GM12873 (cell line): ENCODE measurements around the gene NOL7.

Source experiments
- TF ChIP-seq, protein P1 (sequence below): IDR thresholded peaks from 2 replicates; pipeline ENCODE4 v1.5.1; 2012; ENCODE audit warnings: low read depth, mild to moderate bottlenecking, moderate library complexity, low read length, control low read depth; ENCODE audit not compliant: insufficient read depth; ENCODE audit errors: missing control alignments

NOL7 gene

DNA sequence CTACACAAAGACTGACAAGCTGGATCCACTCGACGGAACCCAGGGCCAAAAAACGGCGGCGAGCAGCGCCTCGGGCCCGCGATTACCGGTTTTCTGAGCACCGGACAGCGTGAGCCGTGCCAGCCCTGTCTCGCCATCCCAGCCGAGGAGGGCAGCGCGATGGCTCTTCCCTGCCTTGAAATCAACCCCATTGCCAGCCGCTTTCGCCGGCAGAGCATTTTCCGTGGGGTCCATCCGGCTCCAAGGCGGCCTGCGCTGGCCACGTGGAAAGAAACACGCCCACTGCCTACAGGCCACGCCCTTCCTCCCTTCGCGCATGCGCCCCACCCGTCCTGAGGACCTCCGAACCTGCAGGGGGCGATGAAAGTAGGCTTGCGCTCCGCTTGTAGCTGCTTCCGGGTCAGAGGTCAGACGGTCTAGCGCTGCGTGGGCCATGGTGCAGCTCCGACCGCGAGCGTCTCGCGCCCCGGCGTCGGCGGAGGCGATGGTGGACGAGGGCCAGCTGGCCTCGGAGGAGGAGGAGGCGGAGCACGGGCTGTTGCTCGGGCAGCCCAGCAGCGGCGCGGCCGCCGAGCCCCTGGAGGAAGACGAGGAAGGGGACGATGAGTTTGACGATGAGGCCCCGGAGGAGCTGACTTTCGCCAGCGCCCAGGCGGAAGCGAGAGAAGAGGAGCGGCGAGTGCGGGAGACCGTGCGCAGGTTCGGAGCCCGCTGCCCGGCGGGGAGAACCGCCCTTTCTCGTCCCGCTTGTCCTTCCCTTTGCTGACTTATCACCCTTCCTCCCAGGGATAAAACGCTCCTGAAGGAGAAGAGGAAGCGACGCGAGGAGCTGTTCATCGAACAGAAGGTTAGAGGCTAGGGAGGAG lies at the start of gene NOL7:
Gene NOL7, plus strand, starts transcription at position 410 of the 866 bp plus-strand sequence. Its CDS starts 24 bp downstream, at position 434.
- TF ChIP-seq, protein P1, sequence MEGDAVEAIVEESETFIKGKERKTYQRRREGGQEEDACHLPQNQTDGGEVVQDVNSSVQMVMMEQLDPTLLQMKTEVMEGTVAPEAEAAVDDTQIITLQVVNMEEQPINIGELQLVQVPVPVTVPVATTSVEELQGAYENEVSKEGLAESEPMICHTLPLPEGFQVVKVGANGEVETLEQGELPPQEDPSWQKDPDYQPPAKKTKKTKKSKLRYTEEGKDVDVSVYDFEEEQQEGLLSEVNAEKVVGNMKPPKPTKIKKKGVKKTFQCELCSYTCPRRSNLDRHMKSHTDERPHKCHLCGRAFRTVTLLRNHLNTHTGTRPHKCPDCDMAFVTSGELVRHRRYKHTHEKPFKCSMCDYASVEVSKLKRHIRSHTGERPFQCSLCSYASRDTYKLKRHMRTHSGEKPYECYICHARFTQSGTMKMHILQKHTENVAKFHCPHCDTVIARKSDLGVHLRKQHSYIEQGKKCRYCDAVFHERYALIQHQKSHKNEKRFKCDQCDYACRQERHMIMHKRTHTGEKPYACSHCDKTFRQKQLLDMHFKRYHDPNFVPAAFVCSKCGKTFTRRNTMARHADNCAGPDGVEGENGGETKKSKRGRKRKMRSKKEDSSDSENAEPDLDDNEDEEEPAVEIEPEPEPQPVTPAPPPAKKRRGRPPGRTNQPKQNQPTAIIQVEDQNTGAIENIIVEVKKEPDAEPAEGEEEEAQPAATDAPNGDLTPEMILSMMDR = peak; percentile 97

- TF ChIP-seq, protein P1 = no peak
These were observed 49.2 kb upstream of the NOL7 start for GRCh38 chr6:13565921-13566320.

GRCh38 chr6:13566500-13566899 lies 48.6 kb upstream of the NOL7 start:
- TF ChIP-seq, protein P1 = no peak

DNA sequence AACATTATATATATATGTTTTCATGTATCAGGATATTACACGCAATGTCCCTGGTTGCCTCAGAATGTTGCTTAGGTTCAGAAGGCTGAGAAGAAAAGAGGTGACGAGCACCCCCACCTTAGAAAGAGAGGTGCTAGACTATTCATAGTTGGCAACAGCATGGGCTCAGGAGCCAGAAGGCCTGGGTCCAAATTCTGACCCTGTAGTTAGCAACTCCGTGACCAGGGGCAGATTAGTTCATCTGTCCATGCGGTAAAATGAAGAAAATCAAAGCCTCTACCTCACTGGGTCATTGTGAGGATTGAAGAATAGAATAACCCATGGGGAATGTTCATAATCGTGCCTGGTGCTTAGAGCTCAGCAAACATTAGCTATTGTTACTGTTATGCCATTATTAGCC lies 46.2 kb upstream of the NOL7 start:
- TF ChIP-seq, protein P1 = no peak

DNA sequence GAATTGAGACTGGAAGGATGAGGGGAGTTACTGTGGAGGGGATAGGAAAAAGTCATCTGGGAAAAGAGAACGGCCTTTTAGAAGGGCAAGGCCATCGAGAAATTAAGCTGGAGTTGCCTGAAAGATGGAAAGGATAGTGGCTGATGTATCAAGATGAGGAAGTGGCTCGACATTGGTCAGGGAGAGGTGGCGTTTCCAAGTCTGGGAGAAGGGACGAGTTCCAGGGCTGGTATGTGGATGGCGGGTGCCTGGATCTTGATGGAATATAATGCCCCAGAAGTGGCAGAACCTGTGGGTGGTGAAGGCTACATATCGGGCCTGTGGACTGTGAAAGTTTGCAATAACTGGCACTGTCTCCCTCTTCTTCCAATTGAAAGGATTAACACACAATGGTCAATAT lies 42.9 kb upstream of the NOL7 start:
- TF ChIP-seq, protein P1 = no peak

DNA sequence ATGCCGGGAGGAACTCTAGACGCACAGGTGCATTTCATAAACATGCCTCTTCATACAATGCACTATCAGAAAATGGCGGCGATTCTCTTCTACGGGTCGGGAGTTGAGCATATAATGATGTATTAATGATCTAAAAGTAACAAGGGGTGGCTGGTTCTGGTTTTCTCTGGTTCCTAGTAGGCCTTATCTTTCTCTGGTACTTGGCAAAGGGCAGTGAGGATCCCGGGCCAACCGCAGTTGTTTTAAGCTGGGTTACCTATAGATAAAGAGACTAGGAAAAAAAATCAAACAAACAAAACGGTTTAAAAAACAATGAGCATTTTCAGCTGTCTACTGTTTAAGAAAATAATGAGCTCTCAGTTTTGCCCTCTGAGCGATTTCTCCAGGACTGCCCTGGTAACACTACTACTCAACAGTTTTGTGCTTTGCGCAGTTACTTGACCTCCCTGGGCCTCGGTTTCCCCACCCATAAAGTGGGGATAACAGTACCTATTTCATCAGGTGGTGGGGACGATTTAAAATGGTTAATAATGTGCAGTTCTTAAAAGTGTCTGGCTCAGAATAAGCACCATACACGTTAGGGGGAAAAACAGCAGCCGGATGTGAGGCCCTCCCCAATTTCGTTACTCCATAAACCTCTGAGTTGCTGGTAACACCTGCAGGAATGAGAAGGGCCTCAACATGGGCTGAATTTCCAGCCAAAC lies 42.0 kb upstream of the NOL7 start:
- TF ChIP-seq, protein P1 = no peak

- TF ChIP-seq, protein P1 = no peak
These were observed 41.4 kb upstream of the NOL7 start for GRCh38 chr6:13573669-13574110.
